K562 (cell line): ENCODE results near the gene SMIM10. TPM values are rescaled to one million over a fixed set of nuclear protein-coding genes. Genes with fewer than 3 reads are reported as not detected.

Source experiments
- ATF7 ChIP-seq: fragments of 450-650 bp; IDR thresholded peaks from 2 replicates; pipeline ENCODE4 v1.7.1; 2014; ENCODE audit warnings: mild to moderate bottlenecking, moderate library complexity
- CBFA2T2 ChIP-seq: fragments of 450-650 bp; conservative IDR thresholded peaks from 2 replicates; pipeline ENCODE4 v1.6.1; 2017; ENCODE audit warnings: mild to moderate bottlenecking
- CBFA2T3 ChIP-seq: fragments of 450-650 bp; IDR thresholded peaks from 2 replicates; pipeline ENCODE4 v1.6.1; 2017
- DPF2 ChIP-seq: fragments of 450-650 bp; IDR thresholded peaks from 2 replicates; pipeline ENCODE4 v1.6.1; 2016
- ESRRA ChIP-seq: fragments of 450-650 bp; IDR thresholded peaks from 2 replicates; pipeline ENCODE4 v1.6.1; 2014; ENCODE audit warnings: low read depth, mild to moderate bottlenecking, moderate library complexity, borderline replicate concordance
- GATAD2A ChIP-seq: fragments of 450-650 bp; IDR thresholded peaks from 2 replicates; pipeline ENCODE4 v1.6.1; 2017
- HDAC2 ChIP-seq: fragments of 450-650 bp; IDR thresholded peaks from 2 replicates; pipeline ENCODE4 v1.6.1; 2016; ENCODE audit warnings: mild to moderate bottlenecking
- HMBOX1 ChIP-seq: sonication (generic); IDR thresholded peaks from 2 replicates; pipeline ENCODE4 v1.6.1; 2016
- HOXB6 ChIP-seq: fragments of 250-450 bp; sonication (Bioruptor Pico); IDR thresholded peaks from 2 replicates; pipeline ENCODE4 v1.5.1; 2022; ENCODE audit warnings: mild to moderate bottlenecking, borderline replicate concordance
- KLF16 ChIP-seq: IDR thresholded peaks from 2 replicates; pipeline ENCODE4 v1.6.1; 2016; ENCODE audit warnings: antibody characterized with exemption
- MEIS2 ChIP-seq: fragments of 450-650 bp; IDR thresholded peaks from 2 replicates; pipeline ENCODE4 v1.6.1; 2014; ENCODE audit warnings: mild to moderate bottlenecking; ENCODE audit not compliant: partially characterized antibody
- MGA ChIP-seq: fragments of 450-650 bp; IDR thresholded peaks from 2 replicates; pipeline ENCODE4 v1.6.1; 2016; ENCODE audit warnings: mild to moderate bottlenecking, moderate library complexity
- PKNOX1 ChIP-seq: fragments of 450-650 bp; IDR thresholded peaks from 2 replicates; pipeline ENCODE4 v1.6.1; 2016
- SAP30 ChIP-seq: fragments of 200-600 bp; sonication (generic); IDR thresholded peaks from 2 replicates; pipeline ENCODE4 v1.6.1; 2012; ENCODE audit warnings: borderline replicate concordance, low read depth, mild to moderate bottlenecking, moderate library complexity, low read length, control low read depth, inconsistent platforms; ENCODE audit not compliant: insufficient read depth, poor library complexity, severe bottlenecking
- TOE1 ChIP-seq, 2 experiments: fragments of 450-650 bp in 1 of 2; sonication (generic) in 1 of 2; formaldehyde crosslinking in 1 of 2; IDR thresholded peaks; 2 replicates each; pipeline versions ENCODE4 v1.7.1 to v1.8.0; 2016 to 2022; ENCODE audit warnings: borderline replicate concordance in 2 of 2, mild to moderate bottlenecking in 2 of 2, antibody characterized with exemption in 1 of 2, inconsistent platforms in 1 of 2, low read depth in 1 of 2, missing genetic modification reagents in 1 of 2, moderate library complexity in 1 of 2
- TRIM28 ChIP-seq: fragments of 450-650 bp; IDR thresholded peaks from 2 replicates; pipeline ENCODE4 v1.6.1; 2017
- ZNF311 ChIP-seq: fragments of 250-450 bp; sonication (Bioruptor Pico); IDR thresholded peaks from 2 replicates; pipeline ENCODE4 v1.4.0; 2020; ENCODE audit warnings: mild to moderate bottlenecking, moderate library complexity
- polyA plus RNA-seq, 8 experiments: library from polyadenylated mRNA; depleted of rRNA in 4 of 8; stranded (reverse) in 5 of 8; unstranded in 3 of 8; fragments of >200 nt; fragmentation: Nextera tagmentation in 2 of 8; fragmentation: Illumina TruSeq in 1 of 8; extraction: Ambion mirVana in 2 of 8; extraction: Trizol in 1 of 8; gene quantifications; 2 replicates each; pipeline versions ENCODE4 v1.2.1 to v1.2.3, GENCODE V29; 2011 to 2014; ENCODE audit warnings: inconsistent platforms in 1 of 8, missing spikeins in 1 of 8
- total RNA-seq, 7 experiments: library from RNA; depleted of rRNA in 6 of 7; stranded (reverse); fragments of >200 nt in 6 of 7; fragmentation: Illumina TruSeq in 2 of 7; extraction: Trizol in 2 of 7; gene quantifications; 2 replicates each; pipeline versions ENCODE4 v1.2.1 to v1.2.3, GENCODE V29; 2011 to 2021; ENCODE audit warnings: low replicate concordance in 1 of 7

The SMIM10 gene
- total and polyA plus RNA-seq, 9 of the 15 experiments (the other 6 are each of a cell fraction or from before 2014, with no cell fraction given) = 2.1 to 25.3 (median 16.4) TPM

- TF ChIP-seq MGA (no peak), HMBOX1 (peak; percentile 76), HDAC2 (0 out of 2 replicates have a peak, but pooled peaks have one; percentile 27), ZNF311 (CRISPR knock-in tag) (no peak), PKNOX1 (0 out of 2 replicates have a peak, but pooled peaks have one; percentile 10), ATF7 (0 out of 2 replicates have a peak, but pooled peaks have one; percentile 43), TOE1 (IDR thresholded peaks at IDR 0.05; ENCODE audit: borderline replicate concordance) (no peak), TOE1 (CRISPR knock-in tag; IDR thresholded peaks at IDR 0.05; ENCODE audit: borderline replicate concordance, low read depth) (no peak), TRIM28 (0 out of 2 replicates have a peak, but pooled peaks have one; percentile 45), CBFA2T2 (peak; percentile 81), DPF2 (peak; percentile 90), SAP30 (no peak), KLF16 (peak; percentile 76), MEIS2 (peak; percentile 45), CBFA2T3 (peak; percentile 92), ESRRA (peak; percentile 75; the same call in 1 of the 2 replicates), GATAD2A (0 out of 2 replicates have a peak, but pooled peaks have one; percentile 35), HOXB6 (no peak)
These were observed 8.9 kb upstream of the SMIM10 start (continued) for GRCh38 chrX:134981910-134982309.
